Fibroblast of lung (primary cell): ENCODE data around the gene UBL4B.

Experiments
- CTCF ChIP-seq, 2 donors: IDR thresholded peaks in 1 of 2; conservative IDR thresholded peaks in 1 of 2; 1 replicate in 1 of 2; 2 replicates in 1 of 2; pipeline ENCODE4 v1.5.1; 2011 to 2012; ENCODE audit warnings: low read length in 2 of 2, control low read depth in 1 of 2, inconsistent platforms in 1 of 2, low read depth in 1 of 2, mild to moderate bottlenecking in 1 of 2
- EZH2 ChIP-seq: IDR thresholded peaks from 2 replicates; pipeline ENCODE4 v1.5.1; 2012; ENCODE audit warnings: low read length, control low read depth, mild to moderate bottlenecking; ENCODE audit errors: missing control alignments

- TF ChIP-seq CTCF (conservative IDR thresholded peaks at IDR 0.05 in 1 of 2, IDR thresholded peaks at IDR 0.05 in 1 of 2; ENCODE audit: low read depth in 1 of 2, low read length in 2 of 2), result no peak
- no peak for TF ChIP-seq EZH2
These were observed 43.8 kb downstream of the UBL4B start for GRCh38 chr1:110155878-110156522.
